ENCODE data around the gene RGMB.
"Not testable (repeated sequence)": the region's sequence is repeated elsewhere in the genome, so short reads cannot be mapped to it uniquely, and the experiment has no call there.

The RGMB gene

GRCh38 chr5:98773464-98774191, at the start of gene RGMB:
Gene RGMB, plus strand, starts transcription at chr5:98773663. Its CDS starts 408 bp downstream, at chr5:98774071.
- peak; percentile 96 for DNase-seq

DNA sequence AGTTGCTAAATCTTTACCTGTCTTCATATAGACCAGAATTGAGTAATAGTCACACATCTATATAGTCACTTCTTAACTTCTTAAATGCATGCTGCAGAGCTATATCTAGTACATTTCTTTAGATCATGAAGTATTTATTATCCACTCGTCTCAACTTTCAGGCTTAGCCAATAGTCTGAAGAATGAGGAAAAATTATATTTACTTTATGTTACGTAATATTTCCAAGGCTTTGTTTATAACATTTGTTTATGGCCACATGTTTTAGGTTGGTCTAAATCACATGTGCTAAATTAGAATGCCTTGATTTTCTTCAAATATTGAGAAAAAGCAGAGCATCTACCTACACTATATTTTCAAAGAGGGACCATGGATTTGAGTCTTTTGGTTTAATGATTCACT, 47.2 kb upstream of the RGMB start:
- DNase-seq: no peak

DNA sequence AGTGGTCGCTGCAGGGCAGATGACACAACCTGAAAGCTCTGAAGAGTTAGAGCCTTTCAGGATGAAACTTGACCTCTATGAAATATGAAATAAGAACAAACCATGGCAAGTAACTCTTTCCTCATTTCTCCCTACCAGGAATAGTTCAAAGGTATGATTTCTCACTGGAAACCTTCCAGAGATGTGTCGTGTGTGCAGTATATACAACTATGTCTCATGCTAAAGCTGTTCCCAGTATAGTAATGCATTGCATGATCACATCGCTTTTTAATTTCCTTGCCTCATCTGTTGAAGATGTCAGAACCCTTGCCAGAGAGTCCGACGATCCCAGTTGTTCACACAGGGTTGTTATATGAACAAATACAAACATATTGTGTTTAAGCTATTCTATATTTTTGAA, 45.8 kb upstream of the RGMB start:
- DNase-seq: no peak

DNA sequence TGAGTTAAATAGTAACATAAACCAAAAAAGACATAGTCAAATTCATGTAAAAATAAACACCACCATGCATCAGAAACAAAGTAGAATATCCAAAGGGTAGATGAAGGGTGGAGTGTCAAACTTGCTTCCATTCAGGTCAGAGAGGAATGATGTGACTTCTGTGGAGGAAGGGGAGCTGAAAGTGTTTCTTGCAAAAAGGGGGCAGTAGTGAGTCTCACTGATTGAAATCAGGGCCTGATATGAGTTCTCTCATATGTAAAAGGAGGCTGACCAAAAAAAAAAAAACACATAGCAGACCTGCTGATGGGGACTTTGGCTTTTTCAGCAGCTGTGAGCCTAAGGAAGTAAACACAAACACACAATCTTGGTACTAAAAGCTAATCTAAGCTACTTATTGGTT, 38.8 kb upstream of the RGMB start:
- no peak for DNase-seq

GRCh38 chr5:98735806-98736507, 37.5 kb upstream of the RGMB start:
- DNase-seq: no peak

DNA sequence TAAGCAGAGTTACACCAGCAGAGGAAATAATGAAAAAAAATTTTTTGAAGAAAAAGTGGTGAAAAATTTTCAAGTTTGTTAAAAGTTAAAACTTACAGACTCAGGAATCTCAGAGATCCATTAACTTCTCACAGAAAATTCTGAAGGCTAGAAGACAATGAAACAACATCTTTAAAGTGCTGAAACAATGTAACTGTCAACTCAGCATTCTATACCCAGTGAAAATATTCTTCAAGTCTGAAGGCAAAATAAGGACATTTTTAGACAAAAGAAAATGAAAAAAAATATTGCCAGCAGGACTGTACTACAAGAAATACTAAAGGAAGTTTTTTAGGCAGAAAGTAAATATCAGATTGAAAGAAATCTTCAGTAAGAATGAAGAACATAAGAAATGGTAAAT, 36.7 kb upstream of the RGMB start:
- DNase-seq: no peak

- not testable (repeated sequence) for DNase-seq
Observed at GRCh38 chr5:98737441-98737840, 36.0 kb upstream of the RGMB start.

DNA sequence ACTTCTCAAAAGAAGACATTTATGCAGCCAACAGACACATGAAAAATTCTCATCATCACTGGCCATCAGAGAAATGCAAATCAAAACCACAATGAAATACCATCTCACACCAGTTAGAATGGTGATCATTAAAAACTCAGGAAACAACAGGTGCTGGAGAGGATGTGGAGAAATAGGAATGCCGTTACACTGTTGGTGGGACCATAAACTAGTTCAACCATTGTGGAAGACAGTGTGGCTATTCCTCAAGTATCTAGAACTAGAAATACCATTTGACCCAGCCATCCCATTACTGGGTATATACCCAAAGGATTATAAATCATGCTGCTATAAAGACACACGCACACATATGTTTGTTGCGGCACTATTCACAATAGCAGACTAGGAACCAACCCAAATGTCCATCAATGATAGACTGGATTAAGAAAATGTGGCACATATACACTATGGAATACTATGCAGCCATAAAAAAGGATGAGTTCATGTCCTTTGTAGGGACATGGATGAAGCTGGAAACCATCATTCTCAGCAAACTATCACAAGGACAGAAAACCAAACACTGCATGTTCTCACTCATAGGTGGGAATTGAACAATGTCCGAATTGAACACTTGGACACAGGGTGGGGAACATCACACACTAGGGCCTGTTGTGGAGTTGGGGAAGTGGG, 34.8 kb upstream of the RGMB start:
- not testable (repeated sequence) for DNase-seq

DNA sequence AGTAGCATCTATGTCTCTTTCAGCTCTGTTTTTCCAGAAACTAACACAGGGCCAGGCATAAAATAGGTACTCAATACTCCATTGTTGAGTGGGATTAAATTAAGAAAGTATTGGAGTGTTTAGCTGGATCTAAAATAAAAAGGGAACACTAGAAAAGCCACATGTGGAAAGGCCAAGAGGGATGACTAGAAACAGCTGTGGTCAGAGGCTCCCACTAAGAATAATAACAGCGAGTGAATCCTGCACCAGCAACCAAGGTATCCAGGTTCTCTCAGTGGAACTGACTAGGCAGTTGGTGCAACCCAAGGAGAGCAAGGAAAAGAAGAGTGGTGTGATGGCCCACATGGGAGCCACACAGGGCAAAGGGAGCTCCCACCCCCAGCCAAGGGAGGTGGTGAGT, 31.5 kb upstream of the RGMB start:
- no peak for DNase-seq

- no peak for DNase-seq
Observed at GRCh38 chr5:98742396-98743073, 30.9 kb upstream of the RGMB start.

GRCh38 chr5:98748259-98748658, 25.2 kb upstream of the RGMB start:
- DNase-seq: not testable (repeated sequence)

GRCh38 chr5:98749046-98749445, 24.4 kb upstream of the RGMB start:
- DNase-seq: no peak

DNA sequence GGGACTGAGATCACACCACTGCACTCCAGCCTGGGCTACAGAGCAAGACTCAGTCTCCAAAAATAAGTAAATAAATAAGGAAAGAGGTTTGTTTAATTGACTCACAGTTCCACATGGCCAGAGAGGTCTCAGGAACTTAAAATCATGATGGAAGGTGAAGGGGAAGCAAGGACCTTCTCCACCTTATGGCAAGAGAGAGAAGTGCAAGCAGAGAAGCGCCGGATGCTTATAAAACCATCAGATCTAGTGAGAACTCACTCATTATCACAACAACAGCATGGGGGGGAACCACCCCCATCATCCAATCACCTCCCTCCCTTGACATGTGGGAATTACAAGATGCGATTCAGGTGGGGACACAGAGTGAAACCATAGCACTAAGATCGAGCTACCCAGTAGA, 22.8 kb upstream of the RGMB start:
- no peak for DNase-seq

GRCh38 chr5:98752331-98752730, 21.1 kb upstream of the RGMB start:
- not testable (repeated sequence) for DNase-seq

GRCh38 chr5:98752801-98753200, 20.7 kb upstream of the RGMB start:
- not testable (repeated sequence) for DNase-seq

GRCh38 chr5:98753507-98753906, 20.0 kb upstream of the RGMB start:
- DNase-seq: no peak

- no peak for DNase-seq
Observed at GRCh38 chr5:98755406-98755805, 18.1 kb upstream of the RGMB start.

DNA sequence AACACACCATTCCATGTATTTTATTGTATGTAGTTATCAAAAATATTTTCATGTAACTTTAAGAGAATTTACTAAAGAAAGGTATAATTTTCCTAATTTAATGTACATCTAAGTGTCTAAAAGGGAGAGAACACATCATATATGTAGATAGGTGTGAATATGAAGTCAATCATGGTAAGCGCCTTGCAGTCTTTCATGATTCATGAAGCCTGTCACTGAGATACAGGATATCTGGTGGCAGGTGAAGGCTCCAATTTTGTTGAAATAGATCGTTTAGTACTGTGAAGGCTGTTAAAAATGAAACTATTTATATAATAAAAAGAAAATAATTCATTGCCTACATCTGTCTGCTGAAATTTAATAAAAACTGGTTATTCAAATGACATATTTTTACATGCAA, 15.5 kb upstream of the RGMB start:
- DNase-seq: no peak

- no peak for DNase-seq
Observed at GRCh38 chr5:98763001-98763630, 10.3 kb upstream of the RGMB start.

DNA sequence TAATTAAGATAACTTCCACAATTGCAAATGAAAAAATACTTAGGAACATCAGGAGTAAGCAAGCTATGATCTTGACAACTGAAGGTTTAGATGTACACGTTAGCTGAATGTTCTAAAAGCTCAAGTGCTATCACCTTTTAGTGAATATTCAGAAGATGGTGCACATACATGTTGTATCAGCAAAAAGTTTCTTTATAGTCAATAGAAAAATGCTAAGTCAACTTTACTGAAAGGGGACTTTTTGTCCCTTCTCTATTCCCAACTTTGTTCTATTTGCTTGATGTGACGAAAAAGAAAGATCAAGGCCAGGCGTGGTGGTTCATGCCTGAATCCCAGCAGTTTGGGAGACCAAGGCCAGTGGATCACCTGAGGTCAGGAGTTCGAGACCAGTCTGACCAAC, 7.6 kb upstream of the RGMB start:
- no peak for DNase-seq

- DNase-seq: no peak
Observed at GRCh38 chr5:98767581-98767980, 5.9 kb upstream of the RGMB start.

GRCh38 chr5:98768160-98768959, 5.1 kb upstream of the RGMB start:
- DNase-seq: peak; percentile 27
